ENCODE measurements around the gene RAB3IL1.

GRCh38 chr11:61922539-61922938 is 5.2 kb upstream of the RAB3IL1 start:
- TF ChIP-seq CTCF (IDR thresholded peaks at IDR 0.05) (no peak), POLR2A (IDR thresholded peaks at IDR 0.05) (no peak)
